Measurements from ENCODE around the gene ACO1. TPM values are rescaled to one million over a fixed set of nuclear protein-coding genes. Genes with fewer than 3 reads are reported as not detected.

The ACO1 gene
- polyA plus RNA-seq, 1 donor from 2014 or later: 16.5 TPM

GRCh38 chr9:32398207-32398606 is 13.8 kb downstream of the ACO1 start:
- Histone ChIP-seq H3K4me2 (ENCODE audit: low read length) (no peak overlapping the region), H3K79me2 (replicated peaks; ENCODE audit: insufficient read depth, low read length) (no peaks in the 10 kb centered on the region), H3K9ac (ENCODE audit: low read length) (no peak overlapping the region), H3F3A (ENCODE audit: insufficient read depth, low read length, poor library complexity, severe bottlenecking) (no peaks in the 10 kb centered on the region), H3K4me3 (ENCODE audit: low read length) (no peak overlapping the region), H3K27me3 (ENCODE audit: insufficient read depth, low read depth, low read length) (no peaks in the 10 kb centered on the region), H3K9me3 (ENCODE audit: low read length) (no peaks in the 10 kb centered on the region), H4K20me1 (ENCODE audit: insufficient read depth) (no peaks in the 10 kb centered on the region), H3K9me2 (ENCODE audit: insufficient read depth, low read length) (no peaks in the 10 kb centered on the region), H3K27ac (ENCODE audit: low read length) (no peak overlapping the region), H3K36me3 (ENCODE audit: insufficient read depth, low read length) (no peaks in the 10 kb centered on the region), H2AFZ (ENCODE audit: low read depth, low read length) (no peak overlapping the region)
- TF ChIP-seq EZH2 (IDR thresholded peaks at IDR 0.05; ENCODE audit: borderline replicate concordance, insufficient read depth, low read length, poor library complexity, severe bottlenecking) (no peak), REST (IDR thresholded peaks at IDR 0.05; ENCODE audit: borderline replicate concordance) (no peak), POLR2AphosphoS5 (IDR thresholded peaks at IDR 0.05) (no peak), CTCF (IDR thresholded peaks at IDR 0.05; ENCODE audit: poor library complexity, severe bottlenecking) (no peak), SMC3 (conservative IDR thresholded peaks at IDR 0.05; ENCODE audit: poor library complexity) (no peak), MXI1 (conservative IDR thresholded peaks at IDR 0.05; ENCODE audit: poor library complexity, severe bottlenecking) (no peak), EP300 (conservative IDR thresholded peaks at IDR 0.05; ENCODE audit: poor library complexity, severe bottlenecking) (no peak), RAD21 (conservative IDR thresholded peaks at IDR 0.05) (no peak)

GRCh38 chr9:32399110-32399815 is 14.8 kb downstream of the ACO1 start:
- Histone ChIP-seq H3K79me2 (replicated peaks; ENCODE audit: insufficient read depth, low read length) (no peaks in the 10 kb centered on the region), H3K27me3 (ENCODE audit: insufficient read depth, low read depth, low read length) (no peaks in the 10 kb centered on the region), H4K20me1 (ENCODE audit: insufficient read depth) (no peaks in the 10 kb centered on the region), H3K9me2 (ENCODE audit: insufficient read depth, low read length) (no peaks in the 10 kb centered on the region), H3K4me3 (ENCODE audit: low read length) (no peak overlapping the region), H2AFZ (ENCODE audit: low read depth, low read length) (no peak overlapping the region), H3K9ac (ENCODE audit: low read length) (no peak overlapping the region), H3K36me3 (ENCODE audit: insufficient read depth, low read length) (no peaks in the 10 kb centered on the region), H3K27ac (ENCODE audit: low read length) (no peak overlapping the region), H3K4me2 (ENCODE audit: low read length) (no peak overlapping the region), H3F3A (ENCODE audit: insufficient read depth, low read length, poor library complexity, severe bottlenecking) (no peaks in the 10 kb centered on the region), H3K9me3 (ENCODE audit: low read length) (no peaks in the 10 kb centered on the region)
- TF ChIP-seq CTCF (IDR thresholded peaks at IDR 0.05; ENCODE audit: poor library complexity, severe bottlenecking) (no peak), EP300 (conservative IDR thresholded peaks at IDR 0.05; ENCODE audit: poor library complexity, severe bottlenecking) (no peak), EZH2 (IDR thresholded peaks at IDR 0.05; ENCODE audit: borderline replicate concordance, insufficient read depth, low read length, poor library complexity, severe bottlenecking) (no peak), RAD21 (conservative IDR thresholded peaks at IDR 0.05) (no peak), POLR2AphosphoS5 (IDR thresholded peaks at IDR 0.05) (no peak), MXI1 (conservative IDR thresholded peaks at IDR 0.05; ENCODE audit: poor library complexity, severe bottlenecking) (no peak), REST (IDR thresholded peaks at IDR 0.05; ENCODE audit: borderline replicate concordance) (no peak)

All from neural cell (in vitro differentiated cells).